ENCODE data around the gene PPP4R4.
"Not testable (repeated sequence)": the region's sequence is repeated elsewhere in the genome, so short reads cannot be mapped to it uniquely, and the experiment has no call there.

The PPP4R4 gene

DNA sequence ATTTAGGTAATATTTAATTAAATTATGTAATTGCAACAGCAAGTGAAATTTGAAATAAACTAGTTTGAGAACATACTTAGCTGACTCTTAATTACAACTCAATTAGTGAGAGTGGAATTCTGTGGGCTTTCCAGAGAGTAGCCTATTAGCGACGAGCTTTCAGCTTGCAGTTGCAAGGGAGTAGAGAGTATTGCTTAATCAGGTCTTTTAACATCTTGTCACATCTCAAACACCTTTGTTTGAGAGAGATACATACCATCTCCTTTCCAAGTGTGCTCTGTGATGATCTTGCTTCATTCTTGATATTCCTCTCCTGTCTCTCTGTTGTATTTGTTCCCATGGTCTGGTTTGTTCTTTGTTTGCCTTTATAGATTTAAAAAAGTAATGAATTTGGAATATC, 7.7 kb downstream of the PPP4R4 start:
- no peak for DNase-seq

DNA sequence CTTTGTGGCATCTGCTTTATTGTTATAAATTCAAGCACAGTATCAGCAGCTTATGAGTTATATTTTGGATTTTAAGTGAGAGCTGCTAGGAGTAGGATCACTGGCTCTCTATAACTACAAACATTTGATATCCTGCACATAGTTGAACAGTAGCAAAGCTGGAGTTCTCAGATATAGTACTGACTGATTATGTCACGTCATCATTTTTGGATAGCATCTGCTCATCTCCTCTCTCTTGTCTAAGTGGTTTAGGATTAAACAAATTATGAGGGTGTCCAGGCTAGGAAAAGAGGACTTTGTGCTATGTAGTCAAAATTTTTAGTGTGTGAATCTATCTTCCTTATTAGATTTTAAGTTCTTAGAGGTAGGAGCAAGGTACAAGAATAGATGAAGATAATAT, 18.4 kb downstream of the PPP4R4 start:
- DNase-seq = no peak

DNA sequence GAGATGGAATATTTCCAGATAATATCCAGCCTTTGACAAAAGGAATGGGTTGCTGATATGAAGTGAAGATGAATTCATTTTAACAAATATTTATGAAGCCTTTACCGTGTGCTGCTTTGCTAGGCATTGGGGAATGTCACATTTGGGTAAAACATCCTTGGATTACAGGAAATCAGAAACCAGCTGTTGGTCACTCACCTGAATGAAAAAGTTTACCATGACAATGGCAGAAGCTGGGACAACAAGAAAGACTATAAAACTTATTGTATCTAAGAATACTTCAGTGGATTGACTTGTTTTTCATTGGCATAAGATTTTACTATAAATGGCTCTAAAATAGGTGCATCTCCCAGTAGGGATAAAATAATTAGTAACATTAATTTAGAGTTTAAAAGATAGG, 19.7 kb downstream of the PPP4R4 start:
- DNase-seq = no peak

DNA sequence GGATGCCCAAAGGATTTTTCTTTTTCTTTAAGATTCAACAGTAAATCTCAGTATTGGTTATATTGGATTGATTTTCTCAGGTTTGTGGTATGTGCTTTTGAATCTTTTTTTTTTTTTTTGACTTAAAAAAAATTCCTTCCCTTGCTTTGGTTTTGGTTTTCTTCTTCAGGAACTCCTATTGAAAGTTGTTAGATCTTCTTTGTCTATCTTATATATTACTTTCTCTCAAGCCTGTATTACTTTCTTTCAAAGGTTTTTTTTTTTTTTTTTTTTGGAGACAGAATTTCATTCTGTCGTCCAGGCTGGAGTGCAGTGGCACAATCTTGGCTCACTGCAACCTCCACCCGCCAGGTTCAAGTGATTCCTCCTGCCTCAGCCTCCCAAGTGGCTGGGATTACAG, 21.9 kb downstream of the PPP4R4 start:
- no peak for DNase-seq

DNA sequence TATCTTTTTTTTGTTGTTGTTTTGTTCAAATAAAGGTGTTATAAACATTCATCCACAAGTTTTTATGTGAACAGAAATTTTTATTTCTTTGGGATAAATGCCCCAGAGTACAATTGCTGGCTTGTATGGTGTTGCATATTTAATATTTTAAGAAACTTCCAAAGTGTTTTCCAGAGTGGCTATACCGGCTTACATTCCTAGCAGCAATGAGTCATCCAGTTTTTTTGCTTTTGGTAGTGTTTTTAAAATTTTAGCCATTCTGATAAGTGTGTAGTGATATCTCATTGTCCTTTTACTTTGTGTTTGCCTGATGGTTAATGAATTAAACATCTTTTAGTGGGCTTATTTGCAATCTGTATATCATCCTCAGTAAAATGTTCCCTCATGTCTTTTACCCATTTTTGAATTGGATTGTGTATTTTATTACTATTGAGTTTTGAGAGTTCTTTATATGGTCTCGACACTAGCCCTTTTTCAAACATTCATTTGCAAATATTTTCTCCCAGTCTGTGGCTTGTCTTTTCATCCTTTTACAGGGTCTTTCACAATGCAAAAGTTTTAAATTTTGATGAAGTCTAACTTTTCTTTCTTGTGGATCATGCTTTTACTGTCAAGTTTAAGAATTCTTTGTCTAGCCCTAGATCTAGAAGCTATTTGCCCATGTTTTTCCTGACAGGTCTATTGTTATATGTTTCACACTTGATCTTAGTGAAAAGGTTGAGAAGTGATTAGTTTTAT, 29.5 kb downstream of the PPP4R4 start:
- DNase-seq = no peak

DNA sequence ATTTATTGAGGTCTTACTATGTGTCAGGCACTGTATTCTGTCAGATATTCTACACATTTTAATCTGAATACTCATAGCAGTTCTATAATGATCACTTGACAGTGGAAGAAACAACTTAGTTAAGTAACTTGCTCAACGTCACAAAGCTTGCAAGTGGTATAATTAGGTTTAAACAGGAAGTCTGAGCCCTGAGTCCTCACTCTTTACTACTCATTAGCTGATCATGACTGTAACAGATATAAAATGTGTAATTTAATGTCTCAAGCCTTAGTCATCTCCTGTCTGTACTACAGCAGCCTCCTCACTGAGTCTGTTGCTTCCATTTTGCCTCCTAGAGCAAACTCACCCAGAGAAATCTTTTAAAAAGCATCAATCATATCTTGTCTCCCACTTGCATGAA, 38.9 kb downstream of the PPP4R4 start:
- no peak for DNase-seq

DNA sequence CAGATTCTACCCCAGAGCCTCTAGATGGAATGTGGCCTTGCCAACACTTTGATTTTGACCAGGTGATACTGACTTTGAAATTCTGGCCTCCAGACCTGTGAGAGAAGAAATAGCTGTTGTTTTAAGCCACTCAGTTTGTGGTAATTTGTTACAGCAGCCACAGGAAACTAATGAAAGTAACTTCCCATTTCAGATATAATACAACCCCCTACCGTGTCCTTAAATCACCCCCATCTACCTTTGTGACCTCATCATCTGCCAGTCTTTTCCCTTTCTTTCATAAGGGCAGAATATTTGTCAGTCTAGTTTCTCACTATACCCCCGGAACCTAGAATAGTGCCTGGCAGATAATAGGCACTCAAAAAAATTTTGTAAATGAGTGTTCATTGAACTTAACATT, 39.6 kb downstream of the PPP4R4 start:
- DNase-seq = no peak

DNA sequence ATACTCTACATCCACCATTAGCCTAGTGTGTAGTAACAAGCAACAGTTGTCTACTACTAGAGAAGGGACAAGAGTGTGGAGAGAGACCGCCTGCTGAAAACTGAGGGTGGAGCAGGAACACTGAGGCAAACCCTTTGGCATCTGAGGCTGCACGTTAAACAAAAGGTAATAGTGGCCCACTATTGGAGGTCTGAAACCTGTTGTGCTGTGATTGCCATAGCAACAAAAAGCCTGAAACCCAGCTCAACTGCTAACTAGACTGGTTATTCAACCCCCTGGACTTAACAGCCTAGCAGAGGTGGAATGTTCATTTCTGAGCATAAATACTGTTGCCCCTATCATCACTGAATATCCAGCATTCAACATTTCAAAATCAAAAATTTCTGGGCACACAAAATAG, 43.0 kb downstream of the PPP4R4 start:
- no peak for DNase-seq

DNA sequence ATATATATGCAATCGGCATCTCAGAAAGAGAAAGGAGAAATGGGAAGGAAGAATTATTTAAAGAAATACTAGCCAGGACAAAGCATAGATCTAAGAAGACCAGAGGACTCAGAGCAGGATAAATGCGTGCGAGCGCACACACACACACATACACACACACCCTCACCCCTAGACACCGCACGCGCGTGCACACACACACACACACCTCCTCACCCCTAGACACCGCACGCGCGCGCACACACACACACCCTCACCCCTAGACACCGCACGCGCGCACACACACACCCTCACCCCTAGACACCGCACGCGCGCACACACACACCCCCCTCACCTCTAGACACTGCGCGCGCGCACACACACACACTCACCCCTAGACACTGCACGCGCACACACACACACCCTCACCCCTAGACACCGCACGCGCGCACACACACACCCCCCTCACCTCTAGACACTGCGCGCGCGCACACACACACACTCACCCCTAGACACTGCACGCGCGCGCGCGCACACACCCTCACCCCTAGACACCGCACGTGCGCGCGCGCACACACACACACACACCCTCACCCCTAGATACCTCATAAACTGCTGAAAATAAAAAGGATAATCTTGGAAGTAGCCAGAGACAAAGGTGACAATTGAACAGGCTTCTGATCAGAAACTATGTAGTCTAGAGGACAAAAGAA, 44.2 kb downstream of the PPP4R4 start:
- not testable (repeated sequence) for DNase-seq

DNA sequence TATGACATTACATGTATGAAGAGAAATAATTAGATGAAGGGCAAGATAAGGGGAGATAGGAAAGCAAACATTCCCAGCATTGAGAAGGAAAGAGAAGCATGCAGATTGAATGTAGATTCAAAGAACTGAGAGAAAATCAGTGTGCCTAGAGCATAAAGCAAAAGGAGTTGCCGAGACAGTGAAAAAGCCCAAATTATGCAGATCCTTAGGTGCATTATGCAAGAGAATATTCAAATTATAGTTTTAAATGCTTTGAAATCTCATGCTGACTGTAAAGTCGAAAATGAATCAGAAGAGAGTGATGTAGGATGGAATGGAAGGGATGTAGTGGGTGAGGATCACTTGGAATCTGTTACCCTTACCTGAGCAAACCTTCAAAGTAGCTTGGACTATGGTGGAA, 49.9 kb downstream of the PPP4R4 start:
- no peak for DNase-seq

DNA sequence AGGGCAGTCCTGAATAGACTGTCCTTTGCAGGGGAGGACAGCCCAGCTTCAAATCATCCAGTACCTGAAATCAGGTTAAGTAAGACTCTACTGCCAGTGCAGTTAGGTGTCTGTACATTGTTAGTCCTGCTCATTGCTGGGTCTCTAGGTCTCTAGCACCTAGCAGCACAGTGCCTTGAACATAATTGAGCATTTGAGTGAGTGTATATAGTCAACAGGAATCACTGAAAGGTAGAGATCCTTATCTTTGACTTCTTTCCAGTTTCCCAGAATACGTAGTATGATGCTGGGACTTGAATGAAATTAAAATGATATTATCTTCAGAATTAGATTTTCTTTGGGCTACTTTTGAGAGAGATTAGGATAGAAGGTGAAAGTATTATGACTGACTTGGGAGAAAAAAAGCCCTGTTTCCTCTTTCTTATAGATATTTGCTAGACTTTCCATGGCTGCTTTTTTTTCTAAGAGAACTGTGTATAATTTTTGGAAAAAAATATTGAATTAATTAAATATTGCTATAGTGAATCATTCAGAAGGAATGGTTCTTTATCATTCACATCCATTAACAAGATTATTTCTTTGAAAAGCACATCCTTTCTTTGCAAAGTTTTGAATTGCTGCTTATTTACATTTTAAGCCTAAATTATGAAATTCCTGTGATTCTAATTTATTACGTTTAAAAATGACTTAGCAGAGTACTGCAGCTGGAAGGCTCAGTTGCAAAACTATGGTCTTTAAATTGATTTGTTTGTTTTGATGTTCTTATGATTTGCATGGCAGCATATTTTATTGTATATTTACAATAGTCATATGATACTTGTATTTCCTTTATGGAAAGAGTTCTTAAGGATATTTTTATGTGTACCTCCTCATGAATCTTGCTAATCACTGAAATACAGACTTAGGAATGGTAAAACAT, 51.6 kb downstream of the PPP4R4 start:
- DNase-seq = no peak

DNA sequence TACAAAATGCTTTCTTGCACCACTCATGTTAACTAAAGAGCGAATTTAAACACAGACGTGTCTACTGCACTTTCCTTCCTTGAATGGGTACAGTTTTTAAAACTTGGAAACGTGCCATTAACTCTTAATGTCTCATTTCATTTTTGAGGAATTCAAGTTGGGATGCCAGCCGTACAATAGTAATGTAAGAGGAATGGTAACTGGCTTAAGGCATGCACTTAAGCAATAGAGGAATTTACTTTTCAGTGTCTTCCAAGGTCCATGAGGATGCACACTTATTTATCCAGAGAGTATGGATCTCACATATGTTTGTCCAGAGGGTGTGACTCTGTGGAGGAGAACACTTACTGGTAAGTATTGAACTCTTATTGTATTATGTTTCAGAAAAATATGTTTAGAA, 52.9 kb downstream of the PPP4R4 start:
- DNase-seq = no peak

DNA sequence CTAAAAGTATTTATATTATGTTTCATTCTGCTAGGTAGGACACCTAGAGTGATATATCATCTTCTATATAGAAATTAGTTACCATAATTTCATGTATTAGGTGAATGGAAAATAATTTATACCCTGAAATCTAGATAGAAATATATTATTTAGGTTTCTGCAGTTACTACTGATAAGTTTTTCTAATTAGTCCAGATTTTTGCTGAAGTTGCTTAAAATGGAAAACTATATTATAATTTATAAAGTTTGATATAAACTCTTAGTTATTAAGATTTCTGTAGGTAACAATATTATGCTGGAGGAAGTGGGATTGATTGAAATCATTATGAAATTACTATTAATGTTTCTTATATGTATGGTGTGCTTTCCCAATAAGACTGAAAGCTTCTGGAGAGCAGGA, 62.9 kb downstream of the PPP4R4 start:
- DNase-seq = no peak

DNA sequence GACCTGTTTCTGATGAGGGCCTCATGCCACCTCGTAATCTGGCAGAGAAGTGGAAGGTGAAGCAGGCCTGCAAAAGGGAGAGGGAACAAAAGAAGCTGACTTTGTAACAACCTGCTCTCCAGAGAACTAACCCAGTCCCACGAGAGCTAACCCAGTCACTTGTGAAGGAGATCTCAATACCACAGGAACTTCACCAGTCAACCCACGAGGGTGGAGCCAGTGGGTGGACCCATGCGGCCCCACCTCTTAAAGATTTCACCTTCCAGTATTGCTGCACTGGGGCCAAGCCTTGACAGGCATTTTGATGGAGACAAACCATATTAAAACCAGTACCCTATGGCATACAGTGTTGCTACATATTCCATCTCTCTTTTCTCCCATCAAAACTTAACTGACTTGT, 63.9 kb downstream of the PPP4R4 start:
- no peak for DNase-seq

DNA sequence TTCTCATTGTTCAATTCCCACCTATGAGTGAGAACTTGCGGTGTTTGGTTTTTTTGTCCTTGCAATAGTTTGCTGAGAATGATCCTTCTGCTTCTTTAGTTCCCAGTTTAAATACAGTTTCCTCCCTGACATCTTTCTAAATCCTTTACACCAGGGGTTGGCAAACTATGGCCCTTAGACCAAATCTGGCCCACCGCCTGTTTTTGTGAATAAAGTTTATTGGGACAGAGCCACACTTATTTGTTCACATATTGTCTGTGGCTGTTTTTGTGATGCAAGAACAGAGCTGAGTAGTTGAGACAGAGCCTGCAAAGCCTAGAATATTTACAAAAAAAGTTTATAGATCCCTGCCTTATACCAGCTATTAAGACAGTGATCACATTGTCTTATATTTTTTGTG, 65.3 kb downstream of the PPP4R4 start:
- no peak for DNase-seq

DNA sequence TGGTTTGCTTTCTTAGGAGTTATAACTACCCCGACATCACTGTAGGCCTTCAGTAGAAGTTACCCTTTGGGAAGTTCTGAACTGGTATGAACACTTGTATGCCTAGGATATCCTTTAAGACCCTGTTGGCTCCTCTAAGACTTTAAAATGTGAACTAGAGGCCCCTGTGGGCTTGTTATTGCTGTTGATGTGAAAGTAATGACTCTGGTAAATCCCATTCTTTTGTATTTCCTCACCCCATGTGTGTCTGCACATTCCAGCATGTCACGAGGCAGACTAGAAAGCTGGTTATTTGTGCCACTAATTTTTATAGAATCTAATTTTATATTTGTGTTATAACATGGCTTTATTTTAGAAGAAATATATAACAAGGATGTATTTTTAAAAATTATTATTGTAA, 70.1 kb downstream of the PPP4R4 start:
- DNase-seq = no peak

DNA sequence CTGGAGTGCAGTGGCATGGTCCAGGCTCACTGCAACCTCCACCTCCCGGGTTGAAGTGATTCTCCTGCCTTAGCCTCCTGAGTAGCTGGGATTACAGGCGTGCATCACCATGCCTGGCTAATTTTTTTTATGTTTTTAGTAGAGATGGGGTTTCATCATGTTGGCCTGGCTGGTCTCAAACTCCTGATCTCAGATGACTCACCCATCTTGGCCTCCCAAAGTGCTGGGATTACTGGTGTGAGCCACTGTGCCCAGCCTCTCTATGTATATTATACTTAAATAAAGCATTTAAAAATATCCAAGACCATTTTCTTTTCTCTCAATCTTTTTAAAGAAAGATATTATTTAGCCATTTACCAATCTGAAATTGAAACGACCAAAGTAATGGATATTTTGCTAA, 90.1 kb downstream of the PPP4R4 start:
- DNase-seq = not testable (repeated sequence)

DNA sequence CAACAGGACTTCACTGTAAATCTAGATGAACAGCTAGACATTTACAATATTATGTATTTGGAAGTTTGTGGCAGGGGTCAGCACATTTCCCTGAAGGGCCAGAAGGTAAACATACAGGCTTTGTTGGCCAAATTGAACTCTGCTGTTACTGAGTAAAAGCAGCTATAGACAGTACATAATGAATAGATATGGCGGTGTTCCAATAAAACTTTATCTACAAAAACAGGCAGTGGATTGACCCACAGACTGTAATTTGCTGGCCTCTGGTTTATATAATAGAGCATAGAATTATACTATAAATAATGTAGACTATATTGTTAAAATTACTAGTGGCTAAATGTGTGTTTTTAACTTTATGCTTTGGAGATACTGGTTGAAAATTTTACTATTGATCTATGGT, 93.2 kb downstream of the PPP4R4 start:
- DNase-seq = no peak

DNA sequence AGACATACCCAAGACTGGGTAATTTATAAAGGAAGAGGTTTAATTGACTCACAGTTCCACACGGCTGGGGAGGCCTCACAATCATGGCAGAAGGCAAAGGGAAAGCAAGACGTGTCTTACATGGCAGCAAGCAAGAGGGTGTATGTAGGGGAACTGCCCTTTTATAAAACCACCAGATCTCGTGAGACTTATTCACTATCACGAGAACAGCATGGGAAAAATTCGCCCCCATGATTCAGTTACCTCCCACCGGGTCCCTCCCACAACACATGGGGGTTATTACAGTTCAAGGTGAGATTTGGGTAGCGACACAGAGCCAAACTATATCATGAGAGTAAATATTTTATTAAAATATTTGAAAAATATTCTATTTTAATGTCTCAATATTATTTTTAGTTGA, 94.5 kb downstream of the PPP4R4 start:
- DNase-seq = not testable (repeated sequence)

DNA sequence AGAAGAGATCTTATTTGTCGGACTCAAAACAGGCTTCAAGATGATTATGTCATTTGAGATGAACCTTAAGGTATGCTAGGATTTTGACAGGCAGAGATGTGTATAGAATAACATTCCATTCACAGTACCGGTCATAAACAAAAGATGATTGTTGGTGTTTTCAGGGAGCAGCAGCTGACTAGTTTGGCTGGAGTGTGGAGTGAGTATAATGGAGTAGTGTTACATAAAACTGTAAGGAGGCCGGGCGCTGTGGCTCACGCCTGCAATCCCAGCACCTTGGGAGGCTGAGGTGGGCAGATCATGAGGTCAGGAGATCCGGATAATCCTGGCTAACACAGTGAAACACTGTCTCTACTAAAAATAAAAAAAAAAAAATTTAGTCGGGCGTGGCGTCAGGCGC, 95.0 kb downstream of the PPP4R4 start:
- no peak for DNase-seq

DNA sequence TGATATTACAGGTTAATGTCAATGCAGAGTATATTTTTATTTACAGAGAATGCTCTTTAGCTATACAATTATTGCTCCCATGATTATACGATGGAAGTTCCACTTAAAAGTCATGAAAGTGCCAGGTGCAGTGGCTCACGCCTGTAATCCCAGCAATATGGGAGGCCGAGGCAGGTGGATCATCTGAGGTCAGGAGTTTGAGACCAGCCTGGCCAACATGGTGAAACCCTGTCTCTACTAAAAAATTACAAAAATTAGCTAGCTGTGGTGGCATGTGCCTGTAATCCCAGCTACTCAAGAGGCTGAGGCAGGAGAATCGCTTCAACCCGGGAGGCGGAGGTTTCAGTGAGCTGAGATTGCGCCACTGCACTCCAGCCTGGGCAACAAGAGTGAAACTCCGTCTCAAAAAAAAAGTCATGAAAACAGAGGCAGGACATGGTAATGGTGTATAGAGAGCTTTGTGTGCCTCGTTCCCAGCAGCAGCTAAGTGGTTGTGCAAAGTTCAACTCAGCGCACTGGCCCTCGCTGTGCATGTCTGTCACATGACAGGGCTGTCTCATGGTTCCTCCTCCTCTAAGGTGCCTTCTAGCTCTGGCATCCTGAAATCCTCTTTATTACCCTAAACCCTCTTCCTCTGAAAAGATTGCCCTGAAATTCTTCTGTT, 102.9 kb downstream of the PPP4R4 start:
- DNase-seq = not testable (repeated sequence)

DNA sequence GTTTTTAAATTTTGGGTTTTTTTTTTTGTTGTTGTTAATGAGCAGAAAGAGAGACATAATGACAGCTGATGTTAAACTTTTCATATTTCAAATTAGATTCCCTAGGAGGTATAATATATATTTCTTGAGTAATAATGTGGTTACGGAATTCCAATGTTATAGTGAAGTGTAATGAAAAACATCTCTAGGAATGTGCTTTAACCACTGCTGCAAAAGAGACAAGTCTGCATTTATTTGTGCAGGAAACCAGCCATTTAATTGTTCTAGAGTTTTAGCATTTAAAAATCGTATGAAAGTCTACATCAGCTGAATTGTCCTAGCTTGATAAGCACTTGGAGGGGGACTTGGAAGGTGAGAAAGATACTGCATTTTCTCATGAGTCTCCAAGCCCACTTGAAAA, 104.6 kb downstream of the PPP4R4 start:
- DNase-seq = no peak

Data from NCI-H1694 treated with DMSO at 0.1 percent for 48 hours (cell line).